Kasumi-1 (cell line): ENCODE measurements around the gene TCP1.
A peak's percentile ranks its signal among the peaks of the same experiment; 100 is the strongest.
"Not testable (repeated sequence)": the region's sequence is repeated elsewhere in the genome, so short reads cannot be mapped to it uniquely, and the experiment has no call there.

Experiments used
- DNase-seq, 2 experiments: peaks; one replicate each; lab custom pipeline; 2025; lab: John Stamatoyannopoulos, UW

TCP1 gene

GRCh38 chr6:159777240-159777904 lies 12.0 kb downstream of the TCP1 start:
- DNase-seq, result no peak

GRCh38 chr6:159772196-159772595 lies 17.2 kb downstream of the TCP1 start:
- DNase-seq, result no peak

- no peak for DNase-seq
Measured at GRCh38 chr6:159769470-159769869, 19.9 kb downstream of the TCP1 start.

- no peak for DNase-seq
Measured at GRCh38 chr6:159766906-159767305, 22.5 kb downstream of the TCP1 start.

- peak in 1 of 2 experiments; percentile 39 for DNase-seq
Measured at GRCh38 chr6:159762681-159763293, 26.6 kb downstream of the TCP1 start.

DNA sequence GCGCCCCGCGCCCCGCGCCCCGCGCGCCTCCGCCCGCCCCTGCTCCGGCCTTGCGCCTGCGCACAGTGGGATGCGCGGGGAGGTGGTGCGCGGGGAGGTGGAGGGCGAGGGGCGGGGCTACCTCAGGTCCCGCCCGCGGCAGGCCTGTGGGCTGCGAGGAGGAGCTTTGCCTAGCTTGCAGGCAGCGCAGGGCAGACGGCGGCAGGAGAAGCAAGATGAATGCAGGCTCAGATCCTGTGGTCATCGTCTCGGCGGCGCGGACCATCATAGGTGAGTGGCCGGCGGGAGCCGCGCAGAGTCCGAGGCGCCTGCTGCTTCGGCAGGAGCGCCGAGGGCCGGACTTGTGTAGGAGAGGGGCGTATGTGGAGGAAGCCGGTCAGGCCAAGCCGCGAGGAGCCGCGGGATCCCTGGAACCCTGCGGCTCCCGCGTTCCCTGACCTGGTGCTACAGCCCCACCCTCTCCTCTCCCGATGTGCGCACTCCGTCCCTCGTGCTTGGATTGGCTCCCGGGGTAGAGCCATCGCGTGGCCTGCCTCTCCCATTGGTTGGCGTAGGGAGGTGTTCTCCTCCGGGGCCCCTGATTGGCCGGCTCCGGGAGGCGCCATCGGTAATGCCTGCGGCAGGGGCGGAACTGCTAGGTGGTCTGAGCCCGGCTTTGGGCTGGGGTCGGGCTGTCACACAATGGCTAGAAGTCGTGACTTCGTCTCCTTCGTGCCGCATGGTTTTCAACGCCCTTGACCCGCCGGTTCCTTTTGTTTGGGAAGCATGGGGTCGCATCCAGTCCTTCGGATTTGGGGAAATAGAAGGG lies 27.3 kb downstream of the TCP1 start, which contains the start of gene ACAT2:
Gene ACAT2, plus strand, starts transcription at position 173 of the 808 bp plus-strand sequence. Its CDS starts 43 bp downstream, at position 216.
- peak; percentile 89 to 96 for DNase-seq

DNA sequence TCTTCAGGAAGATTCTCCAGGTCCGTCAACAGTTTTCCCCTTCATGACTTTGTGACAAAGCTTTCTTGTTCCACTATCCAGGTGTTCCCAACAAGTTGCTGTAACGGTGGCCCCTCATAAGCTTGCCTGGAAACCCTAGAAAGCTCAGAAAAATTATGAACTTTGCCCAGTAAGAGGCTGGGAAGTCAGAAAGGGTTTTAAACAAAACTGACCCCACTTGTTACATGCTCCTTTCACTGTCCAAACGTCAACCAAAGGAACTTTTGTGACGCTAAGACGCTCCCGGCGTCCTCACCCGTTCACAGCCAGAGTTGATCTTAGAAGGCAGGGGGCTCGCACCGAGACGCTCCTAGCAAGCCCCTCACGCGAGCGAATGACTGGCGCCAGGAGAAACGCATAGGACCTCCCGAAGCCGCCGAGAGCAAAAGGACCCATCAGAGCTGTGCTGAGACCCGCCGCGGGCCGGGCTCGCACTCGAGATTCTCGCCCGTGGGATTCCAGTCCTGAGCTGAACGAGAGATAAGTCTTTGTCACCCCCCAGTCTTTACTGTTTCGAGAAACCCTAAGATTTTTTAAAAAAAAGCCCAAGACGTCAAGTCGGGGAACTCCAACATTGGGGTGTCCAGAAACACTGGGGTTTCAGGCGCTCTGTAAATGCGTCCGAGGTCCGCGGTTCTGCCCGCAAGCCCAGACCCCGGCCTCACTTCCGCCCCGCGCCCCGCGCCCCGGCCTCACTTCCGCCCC lies 28.1 kb downstream of the TCP1 start:
- DNase-seq, result no peak

DNA sequence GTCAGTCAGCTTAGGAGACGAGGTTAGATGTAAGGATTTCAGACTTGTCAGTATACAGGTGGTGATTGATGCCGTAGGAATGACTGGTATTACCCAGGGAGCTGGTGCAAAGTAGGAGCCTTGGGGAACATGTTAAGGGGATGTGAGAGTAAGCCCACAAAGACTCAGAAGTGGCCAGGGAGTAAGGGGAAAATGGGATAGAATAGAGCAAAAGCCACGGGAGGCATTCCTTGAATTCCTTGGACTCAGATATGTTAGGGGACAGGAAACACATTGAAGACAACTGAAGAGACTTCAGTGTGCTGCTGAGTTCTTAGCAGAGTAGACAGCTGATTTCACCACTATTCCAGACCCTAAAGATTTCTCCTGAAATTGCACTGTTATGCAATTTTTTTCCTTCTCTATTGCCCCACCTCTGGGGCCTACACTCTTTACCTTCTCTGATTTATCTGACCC lies 28.8 kb downstream of the TCP1 start:
- DNase-seq, result no peak

DNA sequence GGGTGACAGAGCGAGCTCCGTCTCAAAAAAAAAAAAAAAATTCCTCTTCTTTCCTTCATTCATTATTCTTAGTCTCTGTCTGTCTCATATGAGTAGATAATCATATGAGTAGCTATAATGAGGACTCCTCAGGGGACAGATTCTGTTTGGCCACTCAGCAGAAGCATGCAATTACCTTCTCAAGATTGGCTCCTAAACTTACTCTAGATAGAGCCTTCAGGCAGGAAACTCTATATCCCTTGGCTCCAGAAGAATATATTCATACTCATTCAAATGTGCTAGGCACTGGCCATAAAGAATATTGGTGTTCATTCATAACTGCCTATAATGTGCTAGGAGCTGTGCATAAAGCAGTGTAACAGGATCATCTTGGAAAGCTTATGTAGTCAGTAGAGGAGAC lies 29.8 kb downstream of the TCP1 start:
- no peak for DNase-seq

DNA sequence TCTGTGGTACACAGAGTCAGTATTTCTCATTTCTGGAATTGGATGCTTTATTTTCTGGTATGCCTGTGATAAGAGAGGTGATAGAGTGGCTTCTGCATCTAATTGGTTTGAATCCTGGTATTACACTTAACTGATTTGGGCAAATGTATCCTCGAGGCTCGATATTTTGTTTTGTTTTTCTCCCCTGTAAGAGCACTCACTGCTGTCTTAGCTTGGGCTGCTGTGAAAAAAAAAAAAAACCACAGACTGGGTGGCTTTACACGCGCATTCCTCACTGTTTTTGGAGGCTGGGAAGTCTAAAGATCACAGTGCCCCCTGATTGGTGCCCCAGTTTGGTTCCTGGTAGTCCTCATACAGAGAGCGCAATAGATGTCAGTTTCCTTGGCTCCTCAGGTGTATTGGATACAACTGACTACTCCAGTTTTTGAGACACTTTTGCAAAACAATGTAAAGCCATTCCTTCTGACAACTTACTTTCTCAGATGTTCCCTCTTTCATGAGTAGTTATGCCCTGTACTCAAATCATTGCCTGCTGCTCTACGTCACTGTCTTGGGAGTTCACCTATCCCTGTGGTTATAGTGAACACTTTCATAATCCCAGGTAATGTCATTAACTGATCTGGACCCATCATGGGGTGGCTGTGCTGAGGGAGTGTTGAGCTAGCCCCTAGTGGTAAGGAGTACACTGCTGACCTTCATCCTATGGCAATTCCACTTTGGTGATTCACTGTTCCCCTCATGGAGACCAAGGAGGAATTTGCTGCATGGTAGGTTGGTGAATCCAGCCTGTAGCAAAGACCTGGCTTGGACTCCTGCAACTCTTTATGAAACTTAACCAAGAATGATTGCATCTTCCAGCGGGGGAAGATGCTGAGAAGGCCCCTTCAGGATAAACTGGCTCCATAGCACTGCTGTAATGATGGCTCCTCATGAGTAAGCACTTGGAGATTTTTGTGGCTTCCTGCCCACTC lies 31.1 kb downstream of the TCP1 start:
- DNase-seq, result no peak

GRCh38 chr6:159756508-159756907 lies 32.9 kb downstream of the TCP1 start:
- no peak for DNase-seq

DNA sequence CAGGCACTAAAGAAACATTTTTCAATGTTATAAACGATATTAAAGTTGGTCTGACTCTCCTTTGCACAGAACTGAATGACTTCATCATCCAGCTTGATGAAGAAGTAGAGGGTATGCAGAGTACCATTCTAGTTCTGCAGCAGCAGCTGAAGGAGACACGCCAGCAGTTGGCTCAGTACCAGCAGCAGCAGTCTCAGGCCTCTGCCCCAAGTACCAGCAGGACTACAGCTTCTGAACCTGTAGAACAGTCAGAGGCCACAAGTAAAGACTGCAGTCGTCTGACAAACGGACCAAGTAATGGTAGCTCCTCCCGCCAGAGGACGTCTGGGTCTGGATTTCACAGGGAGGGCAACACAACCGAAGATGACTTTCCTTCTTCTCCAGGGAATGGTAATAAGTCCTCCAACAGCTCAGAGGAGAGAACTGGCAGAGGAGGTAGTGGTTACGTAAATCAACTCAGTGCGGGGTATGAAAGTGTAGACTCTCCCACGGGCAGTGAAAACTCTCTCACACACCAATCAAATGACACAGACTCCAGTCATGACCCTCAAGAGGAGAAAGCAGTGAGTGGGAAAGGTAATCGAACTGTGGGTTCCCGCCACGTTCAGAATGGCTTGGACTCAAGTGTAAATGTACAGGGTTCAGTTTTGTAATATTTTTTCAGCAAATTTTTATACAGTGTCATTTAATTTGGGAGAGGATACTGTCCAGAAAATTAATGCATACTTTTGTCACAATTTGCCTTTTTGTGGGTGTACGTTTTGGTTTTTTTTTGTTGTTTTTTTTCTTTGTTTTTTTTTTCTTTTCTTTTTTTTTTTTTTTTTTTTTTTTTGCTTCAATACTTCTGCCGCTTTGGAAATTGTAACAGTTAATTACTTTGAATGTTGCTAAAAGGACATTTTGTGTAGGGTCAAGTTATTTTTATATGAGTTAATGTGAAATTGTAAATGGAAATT lies 34.2 kb downstream of the TCP1 start:
- DNase-seq, result no peak

DNA sequence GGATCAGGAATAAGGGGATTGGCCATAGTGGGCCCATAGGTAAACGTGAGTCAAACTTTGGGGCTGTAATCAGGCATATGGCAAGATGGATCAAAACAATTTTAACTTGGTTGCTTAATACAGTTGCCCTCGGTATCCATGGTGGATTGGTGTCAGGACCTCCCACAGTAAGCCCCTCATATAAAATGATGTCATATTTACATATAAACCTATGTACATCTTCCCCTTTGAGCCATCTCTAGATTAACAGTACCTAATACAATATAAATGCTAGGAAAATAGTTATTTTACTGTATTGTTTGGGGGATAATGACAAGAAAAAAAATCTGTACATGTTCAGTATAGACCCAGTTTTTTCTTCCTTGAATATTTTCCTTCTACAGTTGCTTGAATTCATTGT lies 35.0 kb downstream of the TCP1 start:
- no peak for DNase-seq

DNA sequence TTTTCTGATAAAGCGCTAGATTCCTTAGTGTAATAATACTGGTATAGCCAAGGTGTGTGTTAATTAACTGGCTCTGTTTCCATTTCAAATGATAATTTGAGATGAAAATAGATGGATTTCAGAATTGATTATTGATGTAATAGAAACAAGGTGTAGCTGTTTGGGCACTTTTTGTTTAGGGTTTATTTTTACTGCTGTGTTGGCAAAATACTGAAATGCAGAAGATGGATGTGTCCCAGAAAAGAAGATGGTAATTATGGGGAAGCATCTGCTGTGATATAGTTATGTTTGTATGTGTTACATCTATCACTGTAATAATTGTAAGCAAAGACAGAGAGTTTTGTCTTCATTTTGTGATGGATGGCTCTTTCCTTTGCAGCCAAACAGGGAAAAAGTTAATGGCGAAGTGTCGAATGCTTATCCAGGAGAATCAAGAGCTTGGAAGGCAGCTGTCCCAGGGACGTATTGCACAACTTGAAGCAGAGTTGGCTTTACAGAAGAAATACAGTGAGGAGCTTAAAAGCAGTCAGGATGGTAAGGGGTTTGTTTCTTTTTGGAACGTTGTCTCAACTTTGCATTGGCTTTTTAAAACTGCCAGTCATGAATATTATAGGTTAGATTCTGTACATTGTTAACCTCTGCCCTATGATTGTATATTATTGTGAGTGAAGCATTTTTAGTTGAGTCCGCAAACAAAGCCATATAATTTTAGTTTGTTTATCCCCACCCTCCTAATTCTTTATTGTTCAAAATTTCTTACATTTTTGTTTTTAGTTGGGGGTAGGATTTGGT lies 36.1 kb downstream of the TCP1 start:
- no peak for DNase-seq

GRCh38 chr6:159751448-159751847 lies 38.0 kb downstream of the TCP1 start:
- DNase-seq, result no peak

DNA sequence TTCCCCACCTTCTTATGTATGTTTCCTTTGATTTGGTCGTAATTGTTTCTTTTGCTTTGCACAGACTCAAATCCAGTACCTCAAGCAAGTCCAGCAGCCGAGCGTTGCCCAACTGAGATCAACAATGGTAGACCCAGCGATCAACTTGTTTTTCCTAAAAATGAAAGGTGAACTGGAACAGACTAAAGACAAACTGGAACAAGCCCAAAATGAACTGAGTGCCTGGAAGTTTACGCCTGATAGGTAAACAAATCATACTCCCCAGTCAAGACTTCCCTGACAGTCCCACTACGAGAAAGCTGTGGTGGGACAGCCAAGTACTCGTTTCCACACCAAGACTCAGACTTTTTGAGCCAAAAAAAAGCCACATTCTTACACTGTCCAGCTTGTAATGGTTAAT lies 41.3 kb downstream of the TCP1 start:
- not testable (repeated sequence) for DNase-seq

- DNase-seq, result no peak
Measured at GRCh38 chr6:159746759-159747158, 42.6 kb downstream of the TCP1 start.

GRCh38 chr6:159745081-159745480 lies 44.3 kb downstream of the TCP1 start:
- DNase-seq, result no peak

GRCh38 chr6:159742165-159742564 lies 47.2 kb downstream of the TCP1 start:
- DNase-seq, result no peak
